Spleen (tissue), 11 donors: ENCODE data around the gene SRD5A1. TPM values are rescaled to one million over a fixed set of nuclear protein-coding genes. Genes with fewer than 3 reads are reported as not detected.

Experiments used
- DNase-seq: peaks from one replicate; pipeline ENCODE4 v3.0.0-alpha.2; 2020
- H3K27ac ChIP-seq, 8 donors: fragments of 200-600 bp; sonication (generic) in 7 of 8; 1 replicate in 4 of 8; 2 replicates in 4 of 8; pipeline versions ENCODE4 v1.5.0 to v1.8.0; 2016 to 2021; ENCODE audit warnings: inconsistent platforms in 4 of 8, mild to moderate bottlenecking in 4 of 8, moderate library complexity in 1 of 8
- H3K27me3 ChIP-seq, 7 donors: fragments of 200-600 bp; sonication (generic) in 6 of 7; replicated peaks in 1 of 7; 1 replicate in 4 of 7; 2 replicates in 3 of 7; pipeline versions ENCODE4 v1.5.0 to v1.8.0; 2016 to 2021; ENCODE audit warnings: inconsistent platforms in 3 of 7, mild to moderate bottlenecking in 1 of 7
- H3K36me3 ChIP-seq, 6 donors: fragments of 200-600 bp; sonication (generic) in 5 of 6; 1 replicate in 4 of 6; 2 replicates in 2 of 6; pipeline versions ENCODE4 v1.5.0 to v1.8.0; 2016 to 2021; ENCODE audit warnings: inconsistent platforms in 2 of 6
- H3K4me1 ChIP-seq, 6 donors: fragments of 200-600 bp; sonication (generic) in 5 of 6; 1 replicate in 3 of 6; 2 replicates in 3 of 6; pipeline versions ENCODE4 v1.5.0 to v1.8.0; 2016 to 2021; ENCODE audit warnings: inconsistent platforms in 3 of 6
- H3K4me3 ChIP-seq, 8 donors: fragments of 200-600 bp; sonication (generic) in 7 of 8; 1 replicate in 4 of 8; 2 replicates in 4 of 8; pipeline versions ENCODE4 v1.5.0 to v1.8.0; 2016 to 2021; ENCODE audit warnings: inconsistent platforms in 4 of 8, mild to moderate bottlenecking in 4 of 8, moderate library complexity in 2 of 8
- H3K9me3 ChIP-seq, 8 donors: fragments of 200-600 bp; sonication (generic) in 7 of 8; 1 replicate in 4 of 8; 2 replicates in 4 of 8; pipeline versions ENCODE4 v1.5.0 to v1.8.0; 2016 to 2021; ENCODE audit warnings: inconsistent platforms in 4 of 8
- POLR2A ChIP-seq, 3 donors: fragments of 450-650 bp; IDR thresholded peaks; one replicate each; pipeline ENCODE4 v1.5.1; 2017; ENCODE audit warnings: antibody characterized with exemption in 3 of 3, mild to moderate bottlenecking in 1 of 3
- POLR2AphosphoS5 ChIP-seq, 3 donors: sonication (generic); formaldehyde crosslinking; IDR thresholded peaks; one replicate each; pipeline ENCODE4 v1.5.1; 2017; ENCODE audit warnings: antibody characterized with exemption in 3 of 3
- WGBS, 5 donors: extraction: QIAGEN DNeasy Blood & Tissue Kit in 3 of 5; methylation state at CpG; one replicate each; pipeline versions ENCODE4 v1.1.5 to v1.1.7; 2013 to 2018; 5-methylcytosine and 5-hydroxymethylcytosine counted together
- intact Hi-C: fragments of 100-400 bp; cut with DNase I; formaldehyde crosslinking; loops from one replicate; pipeline ENCODE4 v1.15.0; 2023; ENCODE audit warnings: low total_unique reads
- polyA plus RNA-seq, 3 donors: library from polyadenylated mRNA; stranded (reverse); fragments of 200-250 nt; gene quantifications; one replicate each; pipeline ENCODE4 v1.2.1, GENCODE V29; 2013
- total RNA-seq, 7 donors: library from RNA; depleted of rRNA in 3 of 7; stranded (reverse); fragments of >200 nt in 3 of 7; fragmentation: NEBNext Ultra II Directional in 4 of 7; extraction: Animal tissue kit (Norgen Biotek cat#: 25700) in 4 of 7; gene quantifications; one replicate each; pipeline versions ENCODE4 v1.1.0 to v1.2.1, GENCODE V29; 2016 to 2021
- TF ChIP-seq, protein P1 (sequence below), 11 experiments: fragments of 200-600 bp in 7 of 11; fragments of 450-650 bp in 4 of 11; sonication (generic) in 4 of 11; IDR thresholded peaks in 8 of 11; conservative IDR thresholded peaks in 3 of 11; 1 replicate in 7 of 11; 2 replicates in 4 of 11; pipeline versions ENCODE4 v1.4.0 to v1.8.0; 2016 to 2021; ENCODE audit warnings: antibody characterized with exemption in 11 of 11, inconsistent platforms in 4 of 11, mild to moderate bottlenecking in 1 of 11
- donor health status: healthy with polysubstance abuse.
- donor health status: DM: no; HTN: no; CAD: no; lungs with moderate emphysema.
- donor health status: DM: no; HTN: no; CAD: no.
- donor health status: Bipolar disorder and iron deficiency.
- donor health status: healthy.
- donor health status: DM: no; HTN: no; CAD: no.
- donor health status: DM: yes; HTN: yes; CAD: no.

SRD5A1 gene
- total and polyA plus RNA-seq, 10 donors: 2.5 to 9.3 (median 5.7) TPM

- Histone ChIP-seq H3K4me1 (peaks cover 0 to 4% (median 0%) of the 10 kb centered on the region in 6 donors), H3K36me3 (peaks cover 21 to 100% (median 99%) of the 10 kb centered on the region in 6 donors), H3K27ac (no peak overlapping the region), H3K4me3 (no peak overlapping the region), H3K27me3 (no peaks in the 10 kb centered on the region), H3K9me3 (no peaks in the 10 kb centered on the region)
- WGBS, 5 donors: 64 to 90% (median 82%) methylated on average over 9 of the region's 9 CpGs
- no peak for DNase-seq
- no peak for TF ChIP-seq POLR2AphosphoS5 (IDR thresholded peaks at IDR 0.05)
- no peak for TF ChIP-seq POLR2A (IDR thresholded peaks at IDR 0.05)
- TF ChIP-seq, protein P1, sequence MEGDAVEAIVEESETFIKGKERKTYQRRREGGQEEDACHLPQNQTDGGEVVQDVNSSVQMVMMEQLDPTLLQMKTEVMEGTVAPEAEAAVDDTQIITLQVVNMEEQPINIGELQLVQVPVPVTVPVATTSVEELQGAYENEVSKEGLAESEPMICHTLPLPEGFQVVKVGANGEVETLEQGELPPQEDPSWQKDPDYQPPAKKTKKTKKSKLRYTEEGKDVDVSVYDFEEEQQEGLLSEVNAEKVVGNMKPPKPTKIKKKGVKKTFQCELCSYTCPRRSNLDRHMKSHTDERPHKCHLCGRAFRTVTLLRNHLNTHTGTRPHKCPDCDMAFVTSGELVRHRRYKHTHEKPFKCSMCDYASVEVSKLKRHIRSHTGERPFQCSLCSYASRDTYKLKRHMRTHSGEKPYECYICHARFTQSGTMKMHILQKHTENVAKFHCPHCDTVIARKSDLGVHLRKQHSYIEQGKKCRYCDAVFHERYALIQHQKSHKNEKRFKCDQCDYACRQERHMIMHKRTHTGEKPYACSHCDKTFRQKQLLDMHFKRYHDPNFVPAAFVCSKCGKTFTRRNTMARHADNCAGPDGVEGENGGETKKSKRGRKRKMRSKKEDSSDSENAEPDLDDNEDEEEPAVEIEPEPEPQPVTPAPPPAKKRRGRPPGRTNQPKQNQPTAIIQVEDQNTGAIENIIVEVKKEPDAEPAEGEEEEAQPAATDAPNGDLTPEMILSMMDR (IDR thresholded peaks at IDR 0.05 in 8 of 11, conservative IDR thresholded peaks at IDR 0.05 in 3 of 11): no peak
- intact Hi-C loops: no loop called here
Measured at GRCh38 chr5:6606884-6607558, 26.2 kb upstream of the SRD5A1 start.

- TF ChIP-seq POLR2AphosphoS5 (IDR thresholded peaks at IDR 0.05) (no peak), POLR2A (IDR thresholded peaks at IDR 0.05) (no peak)
- TF ChIP-seq, protein P1 (IDR thresholded peaks at IDR 0.05 in 8 of 11, conservative IDR thresholded peaks at IDR 0.05 in 3 of 11): no peak
- Histone ChIP-seq H3K27ac (no peak overlapping the region), H3K4me3 (no peak overlapping the region), H3K27me3 (no peaks in the 10 kb centered on the region), H3K36me3 (peaks cover 21 to 100% (median 99%) of the 10 kb centered on the region in 6 donors), H3K9me3 (no peaks in the 10 kb centered on the region), H3K4me1 (peaks cover 0 to 4% (median 0%) of the 10 kb centered on the region in 6 donors)
- intact Hi-C loops: no loop called here
- 88 to 93% (median 91%) methylated on average over 5 of the region's 5 CpGs for WGBS, 5 donors
- DNase-seq: no peak
Measured at GRCh38 chr5:6607559-6607936, 25.7 kb upstream of the SRD5A1 start.

GRCh38 chr5:6608016-6608415, 25.2 kb upstream of the SRD5A1 start:
- intact Hi-C loops: no loop called here
- WGBS, 5 donors: 83 to 95% (median 88%) methylated on average over 3 of the region's 3 CpGs
- Histone ChIP-seq H3K27ac (no peak overlapping the region), H3K27me3 (no peaks in the 10 kb centered on the region), H3K4me3 (no peak overlapping the region), H3K4me1 (peaks cover 0 to 4% (median 0%) of the 10 kb centered on the region in 6 donors), H3K36me3 (peaks cover 21 to 100% (median 99%) of the 10 kb centered on the region in 6 donors), H3K9me3 (no peaks in the 10 kb centered on the region)
- DNase-seq: no peak
- no peak for TF ChIP-seq POLR2A (IDR thresholded peaks at IDR 0.05)
- no peak for TF ChIP-seq POLR2AphosphoS5 (IDR thresholded peaks at IDR 0.05)
- TF ChIP-seq, protein P1 (IDR thresholded peaks at IDR 0.05 in 8 of 11, conservative IDR thresholded peaks at IDR 0.05 in 3 of 11): no peak

GRCh38 chr5:6611334-6612256, 21.6 kb upstream of the SRD5A1 start:
- Histone ChIP-seq H3K4me3 (no peak overlapping the region), H3K36me3 (peaks cover 17 to 100% (median 97%) of the 10 kb centered on the region in 6 donors)

More at GRCh38 chr5:6611334-6612256, 21.6 kb upstream of the SRD5A1 start:
- intact Hi-C loops: no loop called here
- no peak overlapping the region for H3K27ac ChIP-seq
- no peaks in the 10 kb centered on the region for H3K9me3 ChIP-seq
- WGBS, 5 donors: 92 to 95% (median 93%) methylated on average over 20 of the region's 20 CpGs
- H3K4me1 ChIP-seq: peaks cover 0 to 4% (median 0%) of the 10 kb centered on the region in 6 donors
- no peak for DNase-seq
- TF ChIP-seq, protein P1 (IDR thresholded peaks at IDR 0.05 in 8 of 11, conservative IDR thresholded peaks at IDR 0.05 in 3 of 11): no peak
- TF ChIP-seq POLR2A (IDR thresholded peaks at IDR 0.05) (no peak), POLR2AphosphoS5 (IDR thresholded peaks at IDR 0.05) (no peak)
- no peaks in the 10 kb centered on the region for H3K27me3 ChIP-seq
